ENCODE measurements around the gene BACH2. TPM values are rescaled to one million over a fixed set of nuclear protein-coding genes. Genes with fewer than 3 reads are reported as not detected.

Gene BACH2
- total RNA-seq, 8 experiments from 2014 or later, result 0.25 to 34.3 (median 19.4) TPM

DNA sequence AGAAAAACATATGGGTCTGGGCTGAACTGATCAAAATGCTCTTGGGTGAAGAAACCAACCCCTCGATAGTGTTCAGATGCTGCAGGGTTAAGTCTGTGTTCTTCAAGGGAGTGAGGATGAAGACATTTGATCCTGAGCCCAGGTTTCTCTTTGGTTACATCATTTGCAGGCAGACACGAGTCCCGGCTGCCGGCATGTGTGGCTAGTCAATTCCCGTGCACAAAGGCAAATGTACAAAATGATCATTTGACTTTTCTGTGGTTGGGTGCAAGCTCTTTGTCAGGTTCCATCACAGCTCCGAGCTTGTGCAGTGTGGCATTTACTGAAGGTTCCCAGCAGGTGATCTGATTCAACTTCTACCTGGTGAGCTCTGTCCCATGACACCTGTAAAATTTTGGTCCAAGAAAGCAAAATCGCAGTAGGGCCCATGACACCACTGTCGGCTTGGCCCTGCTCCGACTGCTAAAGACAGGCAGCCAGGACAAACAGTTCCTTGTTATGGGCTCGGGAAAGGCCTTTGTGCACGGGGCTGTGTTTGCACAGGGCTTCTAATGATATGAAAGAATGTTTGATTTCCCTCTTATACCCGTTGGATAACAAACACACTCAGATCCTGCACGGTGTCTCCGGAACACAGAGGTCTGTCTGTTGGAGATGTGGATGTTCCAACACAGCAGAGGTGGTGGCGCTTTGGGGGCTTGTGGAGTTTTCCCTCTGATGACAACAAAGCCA, 355.4 kb downstream of the BACH2 start:
- H3K4me1 ChIP-seq (replicated peaks in 1 of 2), result peaks cover 12 to 15% of the 10 kb centered on the region in 2 donors
- in situ Hi-C loops (cut with MboI; ENCODE audit: low pct_unique_long_range_greater_than_20kb in 2 of 9, low sequenced_read_pairs in 9 of 9, unreplicated experiment in 9 of 9), result loop anchor here in 5 of 9 experiments (25.0 kb wide), 2 partner anchors 346 to 546 kb away; partner anchors contain the start of gene BACH2 (in 1 of the 5)
- peak overlapping the region in 1 of 2 donors; percentile 59 for H3K27ac ChIP-seq
- WGBS, 10 experiments, result 0 to 93% (median 64%) methylated on average over 1 to 9 of the region's 15 CpGs; no CpG with 5 or more reads in 1 of the 10 experiments
- peak in 5 of 8 experiments; percentile 46 to 82 (median 77) for ATAC-seq (replicated peaks in 6 of 8)
- H3K4me3 ChIP-seq, result no peak overlapping the region

DNA sequence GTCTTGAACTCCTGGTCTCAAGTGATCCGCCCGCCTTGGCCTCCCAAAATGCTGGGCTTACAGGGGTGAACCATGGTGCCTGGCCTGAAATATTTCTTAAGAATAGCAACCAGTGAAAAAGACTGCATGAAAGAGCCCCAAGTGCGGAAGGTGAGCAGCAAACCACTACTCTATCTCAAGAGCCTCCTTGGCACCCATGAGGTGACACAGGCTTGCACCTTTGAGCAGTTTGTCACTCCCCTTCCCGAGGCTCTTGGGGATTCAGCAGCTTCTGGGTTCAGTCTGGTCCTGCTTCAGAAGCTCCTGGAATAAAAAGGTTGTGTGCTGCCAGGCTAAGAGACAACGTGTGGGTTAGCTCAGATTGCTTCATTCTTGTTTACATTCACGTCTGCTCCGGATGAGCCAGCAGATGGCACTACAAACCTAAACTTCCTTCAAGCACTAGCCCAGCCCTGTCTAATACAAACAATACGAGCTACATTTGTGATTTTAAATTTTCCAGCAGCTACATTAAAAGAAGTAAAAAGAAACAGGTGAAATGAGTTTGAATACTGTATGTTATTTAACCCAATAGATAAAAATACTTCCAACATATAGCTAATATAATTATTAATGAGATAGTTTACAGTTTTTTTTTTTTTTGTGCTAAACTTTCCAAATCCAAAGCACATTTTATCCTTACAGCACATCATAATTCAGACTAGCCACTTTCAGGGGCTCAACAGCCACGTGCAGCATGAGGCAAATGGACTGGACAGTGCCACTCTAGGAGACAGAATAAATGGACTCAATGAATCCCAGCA, 356.2 kb downstream of the BACH2 start:
- peak overlapping the region in 1 of 2 donors; percentile 59 for H3K27ac ChIP-seq

DNA sequence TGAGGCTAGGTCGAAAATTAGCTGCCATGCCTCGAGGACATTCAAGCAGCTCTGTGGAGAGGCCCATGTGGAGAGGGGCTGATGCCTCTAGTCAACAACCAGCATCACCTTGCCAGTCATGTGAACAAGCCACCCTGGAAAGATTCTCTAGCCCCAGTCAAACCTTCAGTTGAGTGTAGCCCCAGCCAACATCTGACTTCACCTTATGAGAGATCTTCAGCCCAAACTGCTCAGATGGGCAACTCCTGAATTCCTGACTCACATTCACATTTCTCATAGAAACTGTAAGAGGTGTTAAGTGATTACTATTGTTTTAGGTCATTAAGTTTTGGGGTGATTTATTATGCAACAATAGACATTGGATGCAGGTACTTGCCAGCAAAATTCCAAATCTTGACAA, 357.5 kb downstream of the BACH2 start:
- in situ Hi-C loops (cut with MboI; ENCODE audit: low pct_unique_long_range_greater_than_20kb in 2 of 9, low sequenced_read_pairs in 9 of 9, unreplicated experiment in 9 of 9), result loop anchor here in 7 of 9 experiments (10.0 to 25.0 kb wide), 4 partner anchors 348 to 548 kb away; partner anchors contain the start of gene BACH2 (in 1 of the 7)

More for the DNA sequence above, 356.2 kb downstream of the BACH2 start:
- no peak overlapping the region for H3K4me3 ChIP-seq
- in situ Hi-C loops (cut with MboI; ENCODE audit: low pct_unique_long_range_greater_than_20kb in 2 of 9, low sequenced_read_pairs in 9 of 9, unreplicated experiment in 9 of 9), result loop anchor here in 5 of 9 experiments (25.0 kb wide), 2 partner anchors 347 to 547 kb away; partner anchors contain the start of gene BACH2 (in 1 of the 5)
- peak; percentile 81 to 100 (median 96) for ATAC-seq (replicated peaks in 6 of 8)
- H3K4me1 ChIP-seq (replicated peaks in 1 of 2), result peaks cover 12 to 15% of the 10 kb centered on the region in 2 donors
- WGBS, 10 experiments, result 0 to 33% (median 0%) methylated on average over 1 to 8 of the region's 9 CpGs

DNA sequence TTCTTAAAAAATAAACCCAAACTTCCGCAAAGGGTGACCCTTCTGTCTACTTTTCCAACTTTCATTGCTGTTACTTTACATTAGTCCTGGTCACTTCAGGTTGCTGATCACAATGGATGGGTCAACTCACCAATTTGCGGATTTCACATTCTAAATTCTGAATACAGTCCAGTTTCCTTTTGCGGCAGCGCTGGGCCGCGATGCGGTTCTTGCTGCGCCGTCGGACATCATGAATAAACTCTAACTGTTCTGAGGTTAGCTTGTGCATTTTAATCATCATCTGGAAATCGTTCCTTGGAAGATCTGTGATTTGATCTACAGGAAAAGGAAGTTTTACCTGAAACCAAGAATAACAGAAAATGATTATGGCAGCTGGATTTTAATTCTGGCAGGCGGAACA, 358.6 kb downstream of the BACH2 start:
- peaks cover 12 to 15% of the 10 kb centered on the region in 2 donors for H3K4me1 ChIP-seq (replicated peaks in 1 of 2)
- WGBS, 10 experiments, result 60 to 100% (median 93%) methylated on average over 3 to 12 of the region's 12 CpGs; no CpG with 5 or more reads in 1 of the 10 experiments
- in situ Hi-C loops (cut with MboI; ENCODE audit: low pct_unique_long_range_greater_than_20kb in 2 of 9, low sequenced_read_pairs in 9 of 9, unreplicated experiment in 9 of 9), result loop anchor here in 7 of 9 experiments (10.0 to 25.0 kb wide), 4 partner anchors 349 to 549 kb away; partner anchors contain the start of gene BACH2 (in 1 of the 7)
- H3K27ac ChIP-seq, result no peak overlapping the region
- H3K4me3 ChIP-seq, result no peak overlapping the region
- ATAC-seq (replicated peaks in 6 of 8), result no peak

More for the DNA sequence above, 357.5 kb downstream of the BACH2 start:
- WGBS, 10 experiments, result 40 to 100% (median 80%) methylated on average over 1 of the region's 2 CpGs; no CpG with 5 or more reads in 5 of the 10 experiments
- Histone ChIP-seq H3K27ac (no peak overlapping the region), H3K4me1 (replicated peaks in 1 of 2) (peaks cover 12 to 15% of the 10 kb centered on the region in 2 donors), H3K4me3 (no peak overlapping the region)
- ATAC-seq (replicated peaks in 6 of 8), result no peak

DNA sequence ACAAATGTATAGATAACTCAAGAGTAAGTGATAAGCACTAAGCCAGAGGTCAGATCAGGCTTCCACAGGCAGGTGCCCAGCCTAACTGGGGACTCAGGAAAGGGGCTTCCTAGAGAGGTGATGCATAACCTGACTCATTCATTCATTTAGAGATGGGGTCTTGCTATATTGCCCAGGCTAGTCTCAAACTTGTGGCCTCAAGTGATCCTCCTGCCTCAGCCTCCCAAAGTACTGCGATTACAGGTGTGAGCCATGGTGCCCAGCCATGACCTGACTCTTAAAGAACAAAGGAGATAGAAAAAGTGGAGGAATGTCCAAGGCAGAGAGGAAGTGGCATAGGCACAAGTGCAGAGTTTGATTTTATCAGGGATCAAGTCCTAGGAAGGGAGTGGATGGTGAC, 360.5 kb downstream of the BACH2 start:
- ATAC-seq (replicated peaks in 6 of 8), result no peak
- in situ Hi-C loops (cut with MboI; ENCODE audit: low pct_unique_long_range_greater_than_20kb in 2 of 9, low sequenced_read_pairs in 9 of 9, unreplicated experiment in 9 of 9), result loop anchor here in 7 of 9 experiments (10.0 to 25.0 kb wide), 4 partner anchors 351 to 551 kb away; partner anchors contain the start of gene BACH2 (in 1 of the 7)

DNA sequence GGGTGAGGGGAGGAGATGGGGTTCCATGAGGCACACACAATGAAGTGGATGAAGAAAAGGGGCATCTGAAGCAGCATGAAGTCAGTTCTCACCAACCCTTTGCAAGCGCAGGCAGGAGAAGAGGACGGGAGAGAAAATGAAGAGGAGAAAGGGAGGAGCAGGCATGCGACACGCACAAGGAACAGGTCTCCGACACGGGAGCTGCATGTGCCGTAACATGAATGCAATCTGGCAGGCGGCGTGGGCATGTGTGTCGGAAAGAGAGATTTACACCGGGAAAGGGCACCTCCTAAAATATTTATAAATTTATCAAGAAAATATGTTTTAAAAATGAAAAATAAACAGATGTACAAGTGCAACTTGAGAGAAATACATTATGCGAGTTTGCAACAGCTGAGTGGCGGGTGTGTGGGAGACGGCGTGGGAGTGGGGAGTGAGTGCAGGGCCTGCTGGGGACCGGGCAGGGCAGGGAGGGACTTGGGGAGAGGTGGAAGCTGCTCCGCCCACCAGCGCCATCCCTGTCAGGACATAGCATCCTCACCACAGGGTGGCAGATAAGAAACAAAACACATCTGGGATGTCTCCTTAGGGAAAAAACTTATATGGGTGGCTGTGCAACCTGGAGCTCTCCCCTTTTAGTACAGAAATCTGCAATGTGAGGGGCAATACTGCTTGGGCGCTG, 361.8 kb downstream of the BACH2 start:
- no peak overlapping the region for H3K27ac ChIP-seq
- H3K4me3 ChIP-seq, result no peak overlapping the region
- WGBS, 10 experiments, result 72 to 100% (median 90%) methylated on average over 1 to 11 of the region's 19 CpGs; no CpG with 5 or more reads in 1 of the 10 experiments
- ATAC-seq (replicated peaks in 6 of 8), result no peak
- H3K4me1 ChIP-seq (replicated peaks in 1 of 2), result no peaks in the 10 kb centered on the region
- in situ Hi-C loops (cut with MboI; ENCODE audit: low pct_unique_long_range_greater_than_20kb in 2 of 9, low sequenced_read_pairs in 9 of 9, unreplicated experiment in 9 of 9), result loop anchor here in 7 of 9 experiments (10.0 to 25.0 kb wide), 4 partner anchors 352 to 552 kb away; partner anchors contain the start of gene BACH2 (in 1 of the 7)

More for the DNA sequence above, 360.5 kb downstream of the BACH2 start:
- Histone ChIP-seq H3K27ac (no peak overlapping the region), H3K4me3 (no peak overlapping the region), H3K4me1 (replicated peaks in 1 of 2) (peaks cover 5 to 7% of the 10 kb centered on the region in 2 donors)
- 83 to 100% (median 100%) methylated on average over 1 of the region's 1 CpG; no CpG with 5 or more reads in 7 of the 10 experiments for WGBS, 10 experiments

DNA sequence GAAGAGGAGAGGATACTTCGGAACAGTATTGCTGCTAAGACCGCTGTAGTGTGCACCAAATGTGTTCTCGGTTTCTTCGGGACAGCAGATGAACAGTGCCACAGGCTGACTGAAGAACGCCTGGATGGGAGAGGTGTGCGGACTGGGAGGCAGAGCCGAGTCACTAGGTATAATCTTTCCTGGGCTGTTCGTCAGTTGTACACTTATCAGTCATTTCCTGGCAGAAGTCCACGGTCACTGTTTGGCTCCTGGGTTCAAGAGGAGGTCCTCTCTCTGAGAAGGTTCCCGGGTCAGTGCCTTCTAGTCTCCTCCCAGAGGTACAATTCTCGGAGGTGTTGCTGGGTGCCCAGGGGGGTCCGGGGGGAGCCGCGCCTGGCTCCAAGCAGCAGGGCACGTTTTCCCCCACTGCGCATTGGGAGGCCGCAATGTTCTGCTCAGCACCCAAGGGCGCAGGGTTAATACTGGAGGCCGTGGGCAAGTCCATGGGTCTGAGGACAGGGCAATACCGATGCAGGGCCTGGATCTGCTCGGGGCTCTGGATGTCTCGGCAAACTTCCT, 364.3 kb downstream of the BACH2 start:
- no peak for ATAC-seq (replicated peaks in 6 of 8)
- 78 to 100% (median 96%) methylated on average over 1 to 9 of the region's 22 CpGs; no CpG with 5 or more reads in 2 of the 10 experiments for WGBS, 10 experiments
- in situ Hi-C loops (cut with MboI; ENCODE audit: low pct_unique_long_range_greater_than_20kb in 2 of 9, low sequenced_read_pairs in 9 of 9, unreplicated experiment in 9 of 9), result loop anchor here in 7 of 9 experiments (10.0 to 25.0 kb wide), 4 partner anchors 355 to 555 kb away; partner anchors contain the start of gene BACH2 (in 1 of the 7)
- Histone ChIP-seq H3K4me1 (replicated peaks in 1 of 2) (peaks cover 0 to 9% of the 10 kb centered on the region in 2 donors), H3K27ac (no peak overlapping the region), H3K4me3 (no peak overlapping the region)

DNA sequence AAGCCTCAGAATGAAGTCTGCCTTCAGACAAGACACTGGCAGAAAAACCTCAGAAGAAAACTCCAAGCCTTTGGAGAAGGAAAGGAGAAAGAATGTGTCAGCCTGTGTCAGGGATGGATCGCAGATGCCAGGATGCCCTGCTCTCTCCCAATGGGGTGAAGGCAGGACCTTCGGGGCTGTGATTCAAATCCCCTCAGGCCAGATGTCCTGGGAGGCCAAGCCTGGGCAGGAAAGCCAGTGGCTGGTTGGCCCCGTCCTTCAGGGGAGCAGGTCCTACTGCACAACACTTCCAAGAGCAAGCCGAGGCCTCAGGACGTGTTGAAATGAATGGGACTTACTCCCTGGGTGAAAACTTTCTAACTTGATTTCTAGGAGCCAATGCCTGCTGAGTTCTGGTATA, 365.9 kb downstream of the BACH2 start:
- in situ Hi-C loops (cut with MboI; ENCODE audit: low pct_unique_long_range_greater_than_20kb in 2 of 9, low sequenced_read_pairs in 9 of 9, unreplicated experiment in 9 of 9), result loop anchor here in 7 of 9 experiments (10.0 to 25.0 kb wide), 4 partner anchors 357 to 557 kb away; partner anchors contain the start of gene BACH2 (in 1 of the 7)
- H3K27ac ChIP-seq, result no peak overlapping the region
- WGBS, 10 experiments, result 57 to 100% (median 88%) methylated on average over 1 to 3 of the region's 5 CpGs; no CpG with 5 or more reads in 4 of the 10 experiments
- H3K4me1 ChIP-seq (replicated peaks in 1 of 2), result peaks cover 0 to 15% of the 10 kb centered on the region in 2 donors
- no peak for ATAC-seq (replicated peaks in 6 of 8)
- H3K4me3 ChIP-seq, result no peak overlapping the region

DNA sequence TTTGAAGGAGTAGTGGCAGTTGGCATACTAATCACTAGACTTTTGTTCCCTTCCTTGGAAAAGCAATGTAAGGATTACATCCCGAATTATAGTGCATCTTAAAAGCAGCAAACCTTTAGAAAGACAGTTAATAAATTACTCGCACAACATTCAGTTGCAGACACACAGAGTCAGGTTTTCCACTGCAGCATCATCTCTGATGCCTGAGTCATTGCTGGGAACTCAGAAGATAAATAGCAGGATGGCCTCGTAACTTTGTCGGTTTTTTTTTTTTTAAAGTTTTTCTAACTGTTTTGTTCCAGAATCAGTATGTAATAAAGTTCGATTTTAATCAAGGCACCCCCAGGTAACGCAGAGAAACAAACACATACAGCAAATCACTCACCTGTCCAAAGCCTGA, 368.0 kb downstream of the BACH2 start:
- Histone ChIP-seq H3K4me1 (replicated peaks in 1 of 2) (peaks cover 0 to 15% of the 10 kb centered on the region in 2 donors), H3K27ac (no peak overlapping the region), H3K4me3 (no peak overlapping the region)
- in situ Hi-C loops (cut with MboI; ENCODE audit: low pct_unique_long_range_greater_than_20kb in 2 of 9, low sequenced_read_pairs in 9 of 9, unreplicated experiment in 9 of 9), result loop anchor here in 5 of 9 experiments (25.0 kb wide), 2 partner anchors 359 to 559 kb away; partner anchors contain the start of gene BACH2 (in 1 of the 5)
- ATAC-seq (replicated peaks in 6 of 8), result peak in 1 of 8 experiments; percentile 28
- 26 to 80% (median 68%) methylated on average over 1 to 6 of the region's 6 CpGs for WGBS, 10 experiments

DNA sequence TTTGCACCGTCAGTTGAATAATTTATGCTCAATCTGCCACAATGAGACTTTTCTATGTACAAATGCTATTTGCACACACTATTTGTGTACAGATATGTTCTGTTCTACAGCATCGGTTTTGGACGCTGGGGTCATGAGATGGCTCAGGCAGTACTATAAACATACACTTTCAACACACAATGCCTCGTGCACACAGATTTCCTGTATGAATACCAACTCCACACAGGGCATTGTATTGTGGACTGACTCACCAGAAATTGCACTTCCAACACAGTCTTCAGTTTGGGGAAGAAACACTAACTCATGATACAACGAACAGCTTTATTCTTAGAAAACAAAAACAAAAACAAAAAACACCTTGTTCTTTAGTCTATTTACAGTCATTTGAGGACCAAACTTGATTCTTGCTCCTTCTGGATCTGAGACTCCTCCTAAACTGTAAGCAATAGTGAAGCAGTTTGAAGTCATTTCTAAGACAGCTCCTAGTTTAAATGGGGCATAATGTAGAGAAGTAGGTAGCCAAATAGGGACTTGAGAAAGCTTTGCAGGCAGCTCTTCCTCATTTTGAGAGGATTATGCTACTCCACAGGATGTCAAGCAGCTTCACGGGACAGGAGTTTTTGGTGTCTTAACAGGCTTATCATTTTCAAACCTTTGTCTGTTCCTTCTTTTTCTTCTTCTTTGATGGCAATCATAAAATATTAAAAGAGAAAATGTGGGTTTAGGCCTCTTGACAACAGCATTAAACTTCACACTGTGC, 368.7 kb downstream of the BACH2 start:
- peak in 5 of 8 experiments; percentile 59 to 74 (median 64) for ATAC-seq (replicated peaks in 6 of 8)
- Histone ChIP-seq H3K4me1 (replicated peaks in 1 of 2) (peaks cover 0 to 15% of the 10 kb centered on the region in 2 donors), H3K4me3 (no peak overlapping the region), H3K27ac (no peak overlapping the region)
- WGBS, 10 experiments, result 28 to 87% (median 79%) methylated on average over 1 to 6 of the region's 6 CpGs
- in situ Hi-C loops (cut with MboI; ENCODE audit: low pct_unique_long_range_greater_than_20kb in 2 of 9, low sequenced_read_pairs in 9 of 9, unreplicated experiment in 9 of 9), result loop anchor here in 5 of 9 experiments (25.0 kb wide), 2 partner anchors 359 to 559 kb away; partner anchors contain the start of gene BACH2 (in 1 of the 5)

DNA sequence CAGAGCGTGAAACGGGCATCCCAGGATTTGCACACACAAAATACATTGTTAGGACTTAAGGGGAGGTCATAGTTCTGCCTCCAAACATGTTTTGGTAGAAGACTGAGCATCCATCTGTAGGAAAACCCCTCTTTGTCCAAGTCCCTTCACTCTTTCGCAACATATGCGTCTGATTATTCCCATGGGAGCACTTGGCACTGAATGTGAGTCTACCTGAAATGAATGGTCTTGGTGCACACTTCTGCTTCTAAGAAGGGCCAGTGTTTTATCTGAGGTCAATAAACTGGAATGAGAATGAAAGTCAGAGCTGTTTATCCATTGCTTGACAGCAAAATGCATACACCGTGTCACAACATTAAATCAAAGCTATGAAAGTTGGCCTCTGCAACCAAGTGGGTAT, 369.4 kb downstream of the BACH2 start:
- Histone ChIP-seq H3K27ac (no peak overlapping the region), H3K4me1 (replicated peaks in 1 of 2) (peaks cover 0 to 15% of the 10 kb centered on the region in 2 donors), H3K4me3 (no peak overlapping the region)
- peak in 1 of 8 experiments; percentile 56 for ATAC-seq (replicated peaks in 6 of 8)
- in situ Hi-C loops (cut with MboI; ENCODE audit: low pct_unique_long_range_greater_than_20kb in 2 of 9, low sequenced_read_pairs in 9 of 9, unreplicated experiment in 9 of 9), result loop anchor here in 5 of 9 experiments (25.0 kb wide), 2 partner anchors 360 to 560 kb away; partner anchors contain the start of gene BACH2 (in 1 of the 5)
- WGBS, 10 experiments, result 39 to 100% (median 82%) methylated on average over 1 to 4 of the region's 5 CpGs; no CpG with 5 or more reads in 1 of the 10 experiments

Measured in motor neuron (in vitro differentiated cells).